ENCODE data around the gene TPTE2.
"Not testable (repeated sequence)": the region's sequence is repeated elsewhere in the genome, so short reads cannot be mapped to it uniquely, and the experiment has no call there.

TPTE2 gene

GRCh38 chr13:19519049-19519448, 42.3 kb downstream of the TPTE2 start:
- no peak for DNase-seq (ENCODE audit: low read depth, low spot score)
- in situ Hi-C loops (cut with HindIII; ENCODE audit: low sequenced_read_pairs): no loop called here
- no peak overlapping the region for H3K4me3 ChIP-seq (ENCODE audit: low read depth, low read length)
- TF ChIP-seq, protein P1, sequence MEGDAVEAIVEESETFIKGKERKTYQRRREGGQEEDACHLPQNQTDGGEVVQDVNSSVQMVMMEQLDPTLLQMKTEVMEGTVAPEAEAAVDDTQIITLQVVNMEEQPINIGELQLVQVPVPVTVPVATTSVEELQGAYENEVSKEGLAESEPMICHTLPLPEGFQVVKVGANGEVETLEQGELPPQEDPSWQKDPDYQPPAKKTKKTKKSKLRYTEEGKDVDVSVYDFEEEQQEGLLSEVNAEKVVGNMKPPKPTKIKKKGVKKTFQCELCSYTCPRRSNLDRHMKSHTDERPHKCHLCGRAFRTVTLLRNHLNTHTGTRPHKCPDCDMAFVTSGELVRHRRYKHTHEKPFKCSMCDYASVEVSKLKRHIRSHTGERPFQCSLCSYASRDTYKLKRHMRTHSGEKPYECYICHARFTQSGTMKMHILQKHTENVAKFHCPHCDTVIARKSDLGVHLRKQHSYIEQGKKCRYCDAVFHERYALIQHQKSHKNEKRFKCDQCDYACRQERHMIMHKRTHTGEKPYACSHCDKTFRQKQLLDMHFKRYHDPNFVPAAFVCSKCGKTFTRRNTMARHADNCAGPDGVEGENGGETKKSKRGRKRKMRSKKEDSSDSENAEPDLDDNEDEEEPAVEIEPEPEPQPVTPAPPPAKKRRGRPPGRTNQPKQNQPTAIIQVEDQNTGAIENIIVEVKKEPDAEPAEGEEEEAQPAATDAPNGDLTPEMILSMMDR (IDR thresholded peaks at IDR 0.05; ENCODE audit: low read depth, low read length): no peak

- H3K4me3 ChIP-seq (ENCODE audit: low read depth, low read length); DNase-seq (ENCODE audit: low read depth, low spot score); in situ Hi-C loops (cut with HindIII; ENCODE audit: low sequenced_read_pairs): not testable (repeated sequence)
Observed at GRCh38 chr13:19507623-19508022, 53.7 kb downstream of the TPTE2 start.

DNA sequence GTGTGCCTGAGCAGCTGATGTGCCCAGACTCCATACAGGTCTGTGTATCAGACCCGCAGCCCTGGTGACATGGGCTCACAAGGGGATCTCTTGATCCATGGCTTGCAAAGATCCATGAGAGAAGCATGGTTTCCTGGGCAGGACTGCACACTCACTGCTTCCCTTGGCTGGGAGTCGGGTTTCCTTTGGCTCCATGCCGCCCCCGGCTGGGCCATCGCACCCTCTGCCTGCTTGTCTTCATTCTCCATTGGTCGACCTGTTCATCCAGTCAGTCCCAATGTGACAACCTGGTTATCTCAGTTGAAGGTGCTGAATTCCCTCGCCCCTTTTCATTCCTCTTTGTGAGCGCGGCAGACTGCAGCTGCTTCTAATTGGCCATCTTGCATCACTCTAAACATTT, 101.2 kb downstream of the TPTE2 start:
- in situ Hi-C loops (cut with HindIII; ENCODE audit: low sequenced_read_pairs); H3K4me3 ChIP-seq (ENCODE audit: low read depth, low read length); DNase-seq (ENCODE audit: low read depth, low spot score): not testable (repeated sequence)

- in situ Hi-C loops (cut with HindIII; ENCODE audit: low sequenced_read_pairs); H3K4me3 ChIP-seq (ENCODE audit: low read depth, low read length); DNase-seq (ENCODE audit: low read depth, low spot score): not testable (repeated sequence)
Observed at GRCh38 chr13:19439056-19439686, 122.2 kb downstream of the TPTE2 start.

GRCh38 chr13:19437780-19438179, 123.6 kb downstream of the TPTE2 start:
- DNase-seq (ENCODE audit: low read depth, low spot score); H3K4me3 ChIP-seq (ENCODE audit: low read depth, low read length); in situ Hi-C loops (cut with HindIII; ENCODE audit: low sequenced_read_pairs): not testable (repeated sequence)

- DNase-seq (ENCODE audit: low read depth, low spot score); in situ Hi-C loops (cut with HindIII; ENCODE audit: low sequenced_read_pairs); H3K4me3 ChIP-seq (ENCODE audit: low read depth, low read length): not testable (repeated sequence)
Observed at GRCh38 chr13:19422236-19422635, 139.1 kb downstream of the TPTE2 start.

DNA sequence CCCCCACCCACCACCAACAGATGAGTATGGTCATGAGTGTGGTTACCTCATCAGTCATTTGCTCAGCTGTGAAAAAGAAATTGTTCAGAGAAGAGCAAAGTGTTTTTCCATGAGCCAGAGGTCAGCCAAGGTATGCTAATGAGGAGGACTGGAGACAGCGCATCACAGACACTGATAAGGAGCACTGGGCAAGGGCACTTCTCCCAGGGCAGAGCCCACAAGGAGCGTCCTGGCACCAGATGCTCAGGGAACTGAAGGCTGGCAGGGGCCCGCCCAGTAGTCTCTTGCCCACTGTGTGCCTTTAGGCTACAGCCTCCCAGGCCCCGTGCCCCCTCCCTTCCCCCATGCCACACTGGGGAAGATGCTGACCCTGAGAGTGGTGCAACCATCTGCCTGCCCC, 148.8 kb downstream of the TPTE2 start:
- DNase-seq (ENCODE audit: low read depth, low spot score); in situ Hi-C loops (cut with HindIII; ENCODE audit: low sequenced_read_pairs); H3K4me3 ChIP-seq (ENCODE audit: low read depth, low read length): not testable (repeated sequence)

DNA sequence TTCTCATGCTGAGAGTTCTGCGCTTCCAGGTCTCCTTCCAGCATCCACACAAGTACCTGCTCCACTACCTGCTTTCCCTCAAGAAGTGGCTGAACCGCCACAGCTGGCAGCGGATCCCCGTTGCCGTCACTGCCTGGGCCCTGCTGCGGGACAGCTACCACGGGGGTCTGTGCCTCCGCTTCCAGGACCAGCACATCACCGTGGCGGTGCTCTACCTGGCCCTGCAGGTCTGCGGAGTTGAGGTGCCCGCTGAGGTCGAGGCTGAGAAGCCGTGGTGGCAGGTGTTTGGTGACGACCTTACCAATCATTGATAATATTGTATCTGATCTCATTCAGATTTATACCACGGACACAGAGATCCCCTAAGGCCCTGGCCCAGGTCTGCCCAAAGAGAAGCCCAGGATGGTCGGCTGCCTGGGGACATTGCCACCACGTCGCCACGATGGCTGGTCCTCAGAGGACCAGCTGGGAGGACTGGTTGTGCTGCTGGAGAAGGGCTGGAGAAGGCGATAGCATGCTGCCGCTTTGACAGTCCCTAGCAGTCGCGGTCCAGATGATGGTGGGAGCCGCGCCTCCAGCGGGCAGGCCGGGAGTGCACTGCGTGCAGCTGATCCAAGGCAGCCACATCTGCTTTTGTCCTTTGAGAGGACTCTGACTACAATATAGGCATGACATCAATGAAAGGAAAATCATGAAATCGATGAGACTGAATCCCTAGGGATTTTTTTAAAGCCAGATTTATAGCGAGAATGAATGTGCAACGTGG, 178.4 kb downstream of the TPTE2 start:
- H3K4me3 ChIP-seq (ENCODE audit: low read depth, low read length); in situ Hi-C loops (cut with HindIII; ENCODE audit: low sequenced_read_pairs); DNase-seq (ENCODE audit: low read depth, low spot score): not testable (repeated sequence)

DNA sequence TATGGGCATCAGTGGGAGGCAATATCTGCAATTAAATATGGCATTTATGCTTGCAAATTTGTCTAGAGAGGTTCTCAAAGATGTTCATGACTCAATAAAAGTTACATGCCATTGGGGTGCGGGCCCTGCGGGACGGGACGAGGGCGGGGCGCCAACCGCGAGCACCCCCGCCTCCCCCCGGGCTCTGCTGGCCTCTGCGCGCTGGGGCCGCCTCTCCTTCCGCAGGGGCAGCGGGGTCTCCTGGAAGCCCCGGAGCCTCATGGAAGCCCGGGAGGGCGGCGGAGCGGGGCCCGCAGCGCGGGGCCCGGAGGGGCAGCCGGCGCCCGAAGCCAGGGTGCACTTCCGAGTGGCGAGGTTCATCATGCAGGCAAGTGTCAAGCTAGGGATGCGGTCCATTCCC, 179.2 kb downstream of the TPTE2 start:
- no peak overlapping the region for H3K4me3 ChIP-seq (ENCODE audit: low read depth, low read length)
- in situ Hi-C loops (cut with HindIII; ENCODE audit: low sequenced_read_pairs): no loop called here
- TF ChIP-seq, protein P1 (IDR thresholded peaks at IDR 0.05; ENCODE audit: low read depth, low read length): no peak
- DNase-seq (ENCODE audit: low read depth, low spot score): no peak
